ENCODE measurements around the gene SCN5A.

Gene SCN5A

DNA sequence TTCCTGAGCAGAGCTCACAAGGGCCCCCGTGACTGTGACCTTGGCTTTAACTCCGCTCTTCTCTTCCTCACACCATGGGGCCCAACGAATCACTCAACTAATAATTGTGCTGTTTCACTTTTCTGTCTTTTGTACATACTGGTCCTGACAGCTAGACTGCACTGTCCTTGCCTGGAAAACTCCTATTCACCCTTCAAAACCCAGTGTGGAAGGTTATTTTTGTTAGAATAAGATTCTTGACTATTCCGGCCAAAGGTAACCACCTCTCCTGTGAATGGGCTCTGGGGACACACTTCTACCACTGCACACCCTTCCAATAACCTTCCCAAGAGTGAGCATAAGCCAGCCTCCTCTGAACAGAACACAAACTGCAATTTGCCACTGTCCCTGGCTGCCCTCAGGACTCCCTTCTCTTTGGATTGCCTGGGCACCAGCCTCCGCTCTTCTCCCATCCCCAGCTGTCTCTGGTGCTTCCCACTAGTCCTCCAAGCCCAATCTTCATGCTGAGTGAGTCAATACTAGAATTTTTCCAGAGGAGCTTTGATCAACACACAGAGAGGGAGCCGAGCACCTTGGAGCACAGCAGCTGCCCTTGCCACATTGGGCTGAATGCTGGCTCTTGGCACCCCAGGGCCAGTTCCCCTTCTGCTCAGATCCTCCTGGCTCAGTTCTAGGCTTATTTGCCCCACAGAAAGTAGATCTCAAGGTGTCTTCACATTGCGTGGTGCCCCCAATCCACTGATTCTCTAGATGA is 2.1 kb downstream of the SCN5A start:
- DNase-seq (ENCODE audit: low read depth in 3 of 3), result no peak

DNA sequence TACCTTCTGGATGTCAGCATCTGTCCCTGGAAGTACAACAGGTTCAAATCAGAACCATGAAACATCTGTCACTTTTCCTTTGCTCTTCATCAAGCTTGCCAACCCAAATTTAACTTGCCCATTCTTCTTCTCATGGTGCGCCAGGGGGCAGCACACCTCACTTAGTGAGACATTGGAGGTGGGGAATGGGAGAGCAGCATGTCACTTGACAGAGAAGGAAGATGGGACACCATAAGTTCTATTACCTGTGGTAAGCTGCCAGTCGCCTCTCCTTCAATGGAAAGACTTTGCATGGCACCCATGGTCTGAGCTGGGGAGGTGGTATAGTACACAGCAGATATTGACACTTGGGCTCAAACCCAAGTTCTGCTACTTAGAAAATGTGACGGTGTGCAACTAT is 2.9 kb downstream of the SCN5A start:
- DNase-seq (ENCODE audit: low read depth in 3 of 3), result no peak

DNA sequence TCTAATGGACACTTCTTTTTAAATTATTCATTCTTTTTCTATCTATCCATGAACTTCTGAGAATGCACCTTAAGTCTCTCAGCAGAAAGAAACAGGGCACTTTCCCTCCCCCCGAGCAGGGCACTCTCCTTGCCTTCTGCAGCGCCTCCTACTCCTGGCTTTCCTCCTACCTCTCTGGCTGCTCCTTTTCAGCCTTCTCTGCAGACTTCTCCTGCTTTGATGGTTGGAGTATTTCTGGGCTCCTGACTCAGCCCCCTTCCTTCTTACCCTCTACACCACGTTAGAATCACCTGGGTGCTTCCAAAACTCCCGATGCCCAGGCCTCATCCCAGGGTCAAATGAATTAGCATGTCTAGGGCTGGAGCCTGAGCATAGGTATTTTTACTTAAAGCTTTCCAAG is 3.4 kb downstream of the SCN5A start:
- no peak for DNase-seq (ENCODE audit: low read depth in 3 of 3)

DNA sequence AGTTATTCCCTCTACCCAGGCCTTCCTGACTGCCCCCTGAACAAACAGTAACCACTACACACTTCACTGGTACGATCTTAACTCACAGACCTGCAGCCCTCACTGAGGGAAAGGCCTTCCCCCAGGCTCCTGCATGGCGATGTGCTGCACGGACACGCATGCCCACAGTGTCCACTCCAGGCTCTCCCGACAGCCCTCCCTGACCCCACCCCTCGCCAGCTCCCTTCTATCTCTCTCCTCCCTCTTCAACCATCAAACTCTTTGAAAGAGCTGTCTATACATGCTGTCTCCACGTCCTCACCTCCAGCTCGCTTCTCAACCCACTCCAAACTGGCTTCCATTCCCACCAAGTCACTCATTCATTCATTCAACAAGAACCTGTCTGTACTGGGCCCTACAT is 3.9 kb downstream of the SCN5A start:
- DNase-seq (ENCODE audit: low read depth in 3 of 3), result no peak

DNA sequence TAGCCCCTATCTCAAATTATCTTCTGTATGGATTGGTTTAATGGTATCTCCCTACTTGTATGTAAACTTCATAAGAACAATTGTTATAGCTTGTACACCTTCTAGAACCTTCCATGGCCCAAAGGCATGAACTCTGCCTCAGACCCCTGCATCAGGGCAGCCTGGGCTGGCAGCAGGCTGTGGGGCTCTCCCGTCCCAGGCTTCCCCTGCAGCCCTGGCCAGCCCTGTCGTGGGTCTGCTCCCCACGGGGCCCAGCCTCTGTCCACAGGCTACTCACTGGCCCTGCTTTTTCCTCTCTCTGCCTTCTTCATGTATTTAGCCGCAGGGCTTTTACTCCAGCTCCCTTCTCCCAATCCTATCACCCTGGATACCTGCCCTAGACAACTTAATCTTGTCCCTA is 4.4 kb downstream of the SCN5A start:
- no peak for DNase-seq (ENCODE audit: low read depth in 3 of 3)

DNA sequence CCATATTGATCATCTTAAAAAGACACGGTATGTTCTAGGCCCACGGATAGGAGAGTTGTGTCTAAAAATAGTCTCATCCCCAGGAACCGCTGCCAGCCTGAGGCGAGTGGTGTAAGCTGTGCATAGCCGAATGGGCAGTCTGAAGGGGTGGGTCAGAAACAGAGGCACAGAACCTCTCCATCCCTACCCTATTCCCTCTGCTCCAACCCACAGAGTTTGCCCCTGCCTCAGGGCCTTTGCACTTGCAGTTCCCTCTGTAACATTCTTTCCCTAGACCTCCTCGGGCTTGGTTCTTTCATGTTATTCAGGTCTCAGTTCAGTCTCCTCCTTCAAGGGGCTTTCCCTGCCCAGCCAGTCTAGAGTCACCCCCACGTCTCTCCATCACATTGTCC is 4.8 kb downstream of the SCN5A start:
- DNase-seq (ENCODE audit: low read depth in 3 of 3), result no peak

DNA sequence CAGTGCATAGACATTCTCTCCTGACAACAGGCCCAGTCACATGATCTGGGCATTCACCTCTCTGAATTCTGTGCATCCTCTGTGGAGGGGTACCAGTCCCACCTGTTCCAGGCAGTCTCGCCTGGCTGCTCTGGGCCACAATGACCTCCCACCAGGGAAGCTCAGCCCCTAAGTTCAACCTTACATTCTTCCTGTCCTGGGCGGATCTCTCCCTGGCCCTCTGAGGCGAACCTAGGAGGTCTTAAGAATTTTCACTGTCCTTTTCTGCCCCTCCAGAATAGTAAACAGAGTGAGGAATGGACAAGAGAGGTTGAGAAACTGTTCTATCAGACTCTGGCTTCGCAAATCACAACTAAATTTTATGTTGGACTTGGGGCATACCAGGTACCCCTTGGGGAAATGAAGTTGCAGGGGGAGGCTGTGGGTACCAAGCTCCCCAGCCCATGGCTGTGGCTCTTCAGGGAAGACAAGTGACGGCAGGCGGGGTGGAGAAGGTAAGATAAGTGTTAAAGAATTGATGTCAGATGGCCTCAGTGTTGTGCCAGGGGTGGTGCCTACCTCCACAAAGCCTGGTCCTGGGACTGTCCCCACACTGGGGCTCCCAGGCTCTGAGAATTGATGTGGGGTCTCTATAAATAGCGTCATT is 5.3 kb downstream of the SCN5A start:
- no peak for DNase-seq (ENCODE audit: low read depth in 3 of 3)

DNA sequence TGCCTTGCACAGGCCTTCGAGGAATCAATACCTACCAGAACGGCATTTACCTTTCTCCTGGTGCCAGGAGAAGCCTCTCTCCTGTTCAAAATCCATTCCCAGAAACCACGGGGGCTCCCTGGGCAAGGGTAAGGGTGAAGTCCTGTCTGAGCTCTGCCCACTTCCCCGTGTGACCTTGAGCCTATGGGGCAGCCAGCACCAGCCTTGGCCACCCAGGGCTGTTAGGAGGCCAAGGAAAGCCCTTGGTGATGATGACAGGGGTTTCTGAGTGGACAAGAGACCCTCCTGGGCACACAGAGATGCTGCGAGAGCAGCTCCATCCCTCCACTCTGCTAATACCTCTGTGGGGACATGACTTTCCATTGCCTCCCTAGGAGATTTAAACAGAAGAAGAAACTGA is 5.9 kb downstream of the SCN5A start:
- no peak for DNase-seq (ENCODE audit: low read depth in 3 of 3)

DNA sequence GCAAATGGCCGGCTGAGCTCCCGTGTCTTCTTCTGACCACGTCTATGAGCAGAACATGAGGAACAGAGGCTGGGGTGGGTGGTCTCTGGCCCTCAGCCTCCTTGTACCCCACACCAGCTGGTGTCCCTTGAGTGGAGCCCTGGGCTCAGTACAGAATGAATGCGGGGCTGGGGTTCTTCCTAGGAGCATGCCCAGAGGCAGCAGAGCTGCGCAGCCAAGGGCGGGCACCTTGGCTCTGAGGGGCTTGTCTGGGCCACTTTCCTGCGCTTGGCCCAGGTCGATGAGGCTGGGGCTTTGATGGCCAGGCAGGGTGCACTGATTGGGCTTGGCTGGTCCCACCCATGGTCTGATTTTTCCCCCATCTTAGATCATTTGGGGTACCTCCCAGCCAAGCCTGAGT is 6.4 kb downstream of the SCN5A start:
- DNase-seq (ENCODE audit: low read depth in 3 of 3), result no peak

DNA sequence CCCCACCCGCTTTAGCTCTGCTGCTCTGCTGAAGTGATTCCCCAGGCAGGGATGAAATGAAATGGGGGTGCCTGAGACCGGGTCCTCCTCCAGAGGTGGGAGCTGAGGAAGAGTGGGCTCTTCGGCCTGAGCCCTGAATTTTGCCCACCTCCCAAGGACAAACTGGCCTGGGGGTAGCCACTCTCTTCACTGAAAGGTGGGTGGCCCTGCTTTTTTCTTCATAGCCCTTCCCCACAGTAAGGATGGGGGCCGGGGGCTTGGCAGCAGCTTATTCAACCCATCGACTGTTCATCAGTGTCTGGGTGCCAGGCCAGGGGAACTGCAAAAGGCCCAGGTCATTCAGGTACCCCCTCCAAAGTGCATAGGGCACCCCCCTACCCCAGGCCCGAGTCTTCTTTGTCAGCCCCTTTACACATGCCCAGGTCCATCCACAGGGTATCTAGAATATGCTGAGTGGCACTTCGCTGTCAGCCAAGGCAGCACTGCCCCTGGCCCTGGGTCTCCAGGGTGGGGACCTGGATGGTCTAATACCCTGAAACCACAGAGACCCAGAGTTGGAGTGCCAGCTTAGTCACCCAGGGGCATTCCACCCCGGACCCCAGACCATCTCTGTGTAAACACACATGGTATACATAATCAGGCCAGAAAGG is 7.9 kb downstream of the SCN5A start:
- DNase-seq (ENCODE audit: low read depth in 3 of 3), result no peak

DNA sequence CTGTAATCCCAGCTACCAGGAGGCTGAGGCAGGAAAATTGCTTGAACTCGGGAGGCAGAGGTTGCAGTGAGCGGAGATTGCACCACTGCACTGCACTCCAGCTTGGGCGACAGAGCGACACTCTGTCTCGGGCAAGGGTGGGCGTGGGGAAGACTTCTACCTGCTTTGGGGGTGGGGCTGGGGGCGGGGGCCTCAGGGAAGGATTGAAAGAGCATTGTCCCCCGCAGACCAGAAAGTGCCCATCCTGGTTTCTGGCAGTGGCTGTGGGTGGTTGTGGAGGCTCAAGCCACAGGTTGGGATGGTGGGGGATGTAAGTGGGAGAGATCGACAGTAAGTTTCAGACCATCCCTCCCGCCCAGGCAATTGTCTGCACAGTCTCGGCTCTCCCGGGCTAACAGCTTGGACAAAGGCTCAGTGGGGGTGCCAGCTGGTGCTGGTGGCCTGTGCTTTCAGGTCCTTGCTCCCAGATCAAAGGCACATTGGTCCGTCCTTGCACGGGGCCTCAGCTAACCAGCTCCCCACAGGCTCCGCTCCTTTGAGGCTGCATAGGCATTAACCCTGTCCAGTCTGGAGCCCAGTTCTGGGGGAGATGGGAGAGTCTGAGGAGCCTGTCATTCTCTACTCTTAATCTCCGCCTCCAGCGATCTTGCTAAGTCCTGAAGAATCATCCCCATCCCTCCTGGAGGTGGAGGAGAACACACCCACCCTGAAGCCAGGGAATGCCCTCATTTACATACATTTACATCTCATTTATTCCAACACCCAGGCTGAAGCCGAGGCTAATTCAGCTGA is 8.6 kb downstream of the SCN5A start:
- DNase-seq (ENCODE audit: low read depth in 3 of 3), result no peak

DNA sequence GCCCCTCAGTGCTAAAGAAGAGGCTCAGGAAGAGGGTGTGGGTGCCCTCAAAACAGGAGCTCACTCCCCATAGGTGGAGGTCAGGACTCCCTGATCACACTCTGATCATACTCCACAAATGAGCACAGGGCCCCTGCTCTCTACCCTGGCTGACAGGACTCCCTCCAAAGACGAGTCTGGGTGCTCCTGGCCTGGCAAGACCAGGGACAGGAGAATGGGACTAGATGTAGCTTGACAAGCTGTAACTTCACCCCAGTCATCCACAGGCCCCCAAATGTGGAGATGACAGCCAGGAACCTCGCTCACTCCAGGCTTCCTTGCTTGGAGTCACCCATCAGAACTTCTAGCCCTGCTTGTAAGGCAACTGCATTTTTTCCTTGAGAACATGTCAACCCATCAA is 11.1 kb downstream of the SCN5A start:
- no peak for DNase-seq (ENCODE audit: low read depth in 3 of 3)

DNA sequence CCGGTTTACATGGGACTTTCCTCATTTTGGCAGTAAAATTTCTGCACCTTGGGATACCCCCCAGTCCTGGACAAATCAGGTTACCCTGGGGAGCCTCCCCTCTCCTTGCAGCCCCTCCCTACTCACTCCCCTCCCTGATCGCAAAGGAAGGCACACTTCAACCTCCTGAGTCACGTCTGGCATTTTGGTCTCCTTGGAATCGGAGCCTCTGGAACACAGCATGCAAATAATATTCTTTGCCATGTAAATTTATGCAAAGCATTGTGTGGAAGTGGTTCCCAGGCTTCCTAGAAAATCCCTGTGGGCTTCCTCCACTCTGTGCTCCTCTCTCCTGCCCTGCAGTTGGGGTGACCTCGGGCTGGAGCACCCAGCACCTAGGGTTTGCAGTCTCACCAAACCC is 11.6 kb downstream of the SCN5A start:
- no peak for DNase-seq (ENCODE audit: low read depth in 3 of 3)

DNA sequence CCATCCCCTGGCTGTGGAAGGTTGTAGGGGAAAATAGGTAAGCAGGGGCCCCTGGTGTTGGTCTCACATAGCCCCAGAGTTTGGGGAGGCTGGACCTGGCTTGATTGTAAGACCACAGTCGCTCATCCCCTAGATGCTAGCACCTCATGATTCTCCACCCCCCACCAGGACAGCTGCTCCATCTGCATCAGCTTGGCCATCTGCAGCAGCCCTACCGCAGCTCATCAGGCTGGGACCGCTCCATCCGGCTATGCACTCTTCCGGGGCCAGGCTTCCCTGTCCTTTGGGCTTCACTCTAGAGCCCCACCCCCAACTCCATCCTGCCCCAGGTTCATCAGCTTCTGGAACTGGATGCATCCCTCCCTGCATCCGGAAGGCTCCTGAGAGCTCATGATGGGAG is 12.6 kb downstream of the SCN5A start:
- DNase-seq (ENCODE audit: low read depth in 3 of 3), result no peak

DNA sequence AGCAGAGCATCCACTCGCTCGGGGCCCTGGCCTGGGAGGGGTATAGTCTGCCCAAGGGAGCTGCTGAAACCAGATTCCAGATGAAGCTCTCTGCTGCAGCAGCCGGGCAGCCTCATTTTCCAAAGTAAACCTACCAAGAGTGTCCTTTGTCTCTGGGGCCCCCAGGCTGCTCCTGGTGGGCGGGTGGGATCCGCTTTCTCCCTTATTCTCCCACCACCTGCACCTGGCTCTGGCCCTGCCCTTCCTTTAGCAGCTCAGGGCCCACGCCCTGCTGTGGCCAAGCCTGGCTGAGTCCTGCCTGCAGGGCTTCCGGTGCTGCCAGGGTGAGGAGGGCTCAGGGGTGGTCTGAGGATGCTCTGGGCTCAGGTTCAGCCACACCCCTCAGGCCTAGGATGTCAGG is 13.0 kb downstream of the SCN5A start:
- DNase-seq (ENCODE audit: low read depth in 3 of 3), result no peak

DNA sequence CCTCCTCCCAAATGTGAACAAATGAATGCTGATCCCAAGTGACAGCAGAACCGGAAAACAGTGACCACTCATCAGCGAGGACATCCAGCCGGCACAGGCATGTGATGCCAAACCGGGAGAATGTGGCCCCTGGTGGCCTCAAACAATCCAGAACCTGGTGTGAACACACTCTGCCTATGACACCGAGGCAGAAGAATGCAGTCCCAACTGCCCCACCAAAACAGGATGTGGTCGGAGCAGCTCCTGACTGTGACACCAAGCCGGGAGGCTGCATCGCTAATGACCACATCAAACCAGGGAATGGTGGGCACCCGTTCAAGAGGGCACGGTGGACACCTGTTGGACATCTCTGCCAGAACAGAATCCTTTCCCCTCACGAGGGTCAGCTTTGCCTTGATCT is 15.4 kb downstream of the SCN5A start:
- no peak for DNase-seq (ENCODE audit: low read depth in 3 of 3)

DNA sequence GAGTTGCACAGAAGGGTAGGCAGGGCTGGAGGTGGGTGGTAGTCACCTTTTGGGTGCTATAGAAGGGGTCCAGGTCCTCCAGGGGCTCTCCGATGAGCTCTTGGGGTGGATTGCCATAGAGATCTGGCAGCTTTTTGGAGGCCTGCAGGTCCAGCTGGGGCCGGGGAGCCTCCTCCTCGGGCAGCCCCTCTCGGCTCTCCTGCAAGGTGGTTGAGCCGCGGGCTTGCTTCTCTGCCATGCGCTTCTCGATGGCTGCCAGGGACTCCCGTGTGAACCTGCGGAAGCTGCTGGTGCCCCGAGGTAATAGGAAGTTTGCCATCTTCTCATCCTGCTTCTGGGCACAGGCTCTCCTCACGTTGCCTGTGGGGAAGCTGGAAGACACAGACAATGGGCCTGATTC is 16.5 kb downstream of the SCN5A start:
- DNase-seq (ENCODE audit: low read depth in 3 of 3), result no peak

DNA sequence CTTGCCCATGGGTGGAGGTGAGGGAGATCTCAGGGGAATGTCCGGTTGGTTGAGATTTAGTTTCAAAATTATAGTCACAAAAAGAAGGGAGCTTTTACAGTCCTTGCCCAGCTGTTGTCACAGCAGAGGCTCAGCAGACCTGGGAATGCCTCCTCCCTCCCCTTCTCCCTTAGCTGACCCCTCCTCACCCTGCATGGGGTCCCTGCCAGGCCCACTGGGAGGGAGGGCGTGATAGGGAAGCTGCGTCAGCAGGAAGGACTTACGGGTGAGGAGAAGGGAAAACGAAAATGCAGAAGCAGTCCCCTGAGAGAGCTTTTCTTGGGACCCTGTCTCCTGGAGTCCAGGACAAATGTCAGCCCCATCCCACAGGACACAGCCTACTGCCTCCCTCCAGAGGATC is 18.9 kb downstream of the SCN5A start:
- DNase-seq (ENCODE audit: low read depth in 3 of 3), result no peak

DNA sequence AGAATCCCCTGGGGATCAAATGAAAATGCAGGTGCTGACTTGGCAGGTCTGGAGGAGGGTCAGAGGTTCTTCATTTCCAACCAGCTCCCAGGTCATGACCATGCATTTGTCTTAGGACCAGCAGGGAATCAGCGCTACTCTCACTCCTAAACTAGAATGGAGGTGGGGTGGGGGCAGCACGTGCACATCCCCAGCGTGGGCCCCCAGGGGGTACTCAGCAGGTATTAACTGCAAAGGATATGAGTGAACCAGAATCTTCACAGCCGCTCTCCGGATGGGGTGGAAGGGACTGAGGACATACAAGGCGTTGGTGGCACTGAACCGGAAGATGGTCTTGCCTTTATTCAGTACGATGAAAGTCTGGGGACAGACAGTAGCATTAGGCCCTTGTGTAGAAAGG is 19.4 kb downstream of the SCN5A start:
- DNase-seq (ENCODE audit: low read depth in 3 of 3), result no peak

DNA sequence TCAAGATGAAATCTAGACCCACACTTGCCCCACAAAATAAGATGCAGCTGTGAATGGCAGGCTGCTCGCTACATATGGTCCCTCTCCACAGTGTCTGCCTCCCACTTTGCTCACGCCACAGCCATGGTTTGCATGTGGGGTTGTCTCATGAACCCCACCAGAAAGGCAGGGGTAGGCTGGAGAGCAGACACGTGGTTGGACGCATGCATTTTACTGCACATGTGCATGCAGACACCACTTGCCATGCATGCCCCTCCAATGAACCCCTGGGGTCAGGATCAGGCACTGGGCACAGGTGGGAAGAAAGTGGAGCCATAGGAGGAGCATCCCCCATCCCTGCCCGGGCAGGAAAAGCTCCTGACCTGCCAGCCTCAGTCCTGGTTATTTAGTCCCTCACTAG is 20.7 kb downstream of the SCN5A start:
- DNase-seq (ENCODE audit: low read depth in 3 of 3), result no peak

DNA sequence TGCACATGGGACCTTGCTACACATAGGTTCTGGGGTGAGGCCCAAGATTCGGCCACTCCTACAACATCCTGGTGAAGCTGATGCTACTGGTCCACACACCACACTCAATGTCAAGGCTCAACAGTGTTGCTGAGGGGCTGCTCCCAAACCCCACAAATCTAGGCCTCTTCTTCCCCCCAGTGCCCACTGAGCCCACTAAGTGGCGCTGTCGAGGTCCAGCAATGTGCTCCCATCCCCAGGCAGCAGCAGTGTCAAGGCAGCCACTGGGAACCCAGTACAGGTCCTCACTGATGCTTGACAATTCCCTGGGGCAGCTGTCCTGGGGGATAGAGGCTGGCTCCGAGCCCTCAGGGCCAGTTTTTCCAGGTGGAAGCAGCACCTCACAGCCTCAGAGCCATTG is 21.5 kb downstream of the SCN5A start:
- peak in 1 of 3 experiments; percentile 13 for DNase-seq (ENCODE audit: low read depth in 3 of 3)

DNA sequence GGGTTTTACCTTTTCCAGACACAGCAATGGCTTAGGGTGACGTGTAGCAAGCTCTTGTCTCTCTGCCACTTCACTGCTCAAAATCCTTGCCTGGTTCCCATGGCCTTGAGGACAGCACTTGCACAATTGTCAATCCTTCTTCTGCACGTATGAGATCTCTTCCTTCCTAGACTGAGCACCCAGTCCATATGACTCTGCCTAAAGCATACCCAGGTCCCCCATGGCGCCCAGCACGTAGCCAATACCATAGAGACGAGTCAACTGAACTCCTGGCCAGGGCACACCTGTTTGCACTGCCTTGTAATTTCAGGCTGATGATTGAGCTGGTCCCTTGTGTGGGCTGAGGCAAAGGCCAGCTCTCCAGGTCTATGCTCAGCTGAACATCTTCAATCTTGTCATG is 23.3 kb downstream of the SCN5A start:
- no peak for DNase-seq (ENCODE audit: low read depth in 3 of 3)

DNA sequence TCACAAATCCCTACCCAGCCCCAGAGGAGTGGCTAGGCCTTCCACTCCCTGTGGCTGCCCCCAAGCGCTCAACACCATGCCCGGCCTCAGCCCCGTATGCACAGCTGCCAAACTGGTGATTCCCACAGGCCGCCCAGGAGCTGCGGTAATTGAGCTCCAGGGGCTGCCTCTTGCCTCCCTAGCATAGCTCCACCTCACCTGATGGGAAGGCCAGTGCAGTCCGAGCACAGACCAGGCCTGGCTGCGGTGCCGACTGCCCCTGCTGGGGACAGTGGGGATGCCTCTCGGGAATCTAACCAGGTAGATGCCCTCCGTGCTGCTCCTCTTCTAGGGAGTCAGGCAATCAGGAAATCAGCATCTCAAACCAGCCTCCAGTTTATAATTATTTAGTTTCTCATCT is 25.9 kb downstream of the SCN5A start:
- no peak for DNase-seq (ENCODE audit: low read depth in 3 of 3)
